ENCODE results near the gene PGBD2. TPM values are rescaled to one million over a fixed set of nuclear protein-coding genes. Genes with fewer than 3 reads are reported as not detected.

The PGBD2 gene
- total and polyA plus RNA-seq, 9 of the 15 experiments (the other 6 are each of a cell fraction or from before 2014, with no cell fraction given), result 11.9 to 21.8 (median 14.7) TPM

- TF ChIP-seq VEZF1 (CRISPR knock-in tag; IDR thresholded peaks at IDR 0.05) (peak; percentile 49), ZNF444 (CRISPR knock-in tag; IDR thresholded peaks at IDR 0.05) (no peak), GTF2E2 (tag; IDR thresholded peaks at IDR 0.05) (0 out of 2 replicates have a peak, but pooled peaks have one; percentile 21), REST (IDR thresholded peaks at IDR 0.05; ENCODE audit: borderline replicate concordance) (peak; percentile 36; the same call in 1 of the 2 replicates), REST (CRISPR knock-in tag; IDR thresholded peaks at IDR 0.05; ENCODE audit: low read depth) (no peak), LEF1 (IDR thresholded peaks at IDR 0.05) (no peak), DDX20 (tag; IDR thresholded peaks at IDR 0.05; ENCODE audit: low read depth) (no peak), ZNF75A (CRISPR knock-in tag; IDR thresholded peaks at IDR 0.05) (no peak), THRA (IDR thresholded peaks at IDR 0.05) (no peak), HNRNPL (IDR thresholded peaks at IDR 0.05; ENCODE audit: low read depth, low read length) (no peak), FOXP1 (CRISPR knock-in tag; IDR thresholded peaks at IDR 0.05) (no peak), RNF2 (IDR thresholded peaks at IDR 0.05) (0 out of 2 replicates have a peak, but pooled peaks have one; percentile 24), ZBED1 (IDR thresholded peaks at IDR 0.05) (no peak), GTF2A2 (tag; IDR thresholded peaks at IDR 0.05) (no peak), TCF7 (IDR thresholded peaks at IDR 0.05; ENCODE audit: borderline replicate concordance) (no peak), NR2C2 (CRISPR knock-in tag; IDR thresholded peaks at IDR 0.05) (0 out of 2 replicates have a peak, but pooled peaks have one; percentile 15), NR2C2 (tag; IDR thresholded peaks at IDR 0.05) (no peak), ZFX (CRISPR knock-in tag; IDR thresholded peaks at IDR 0.05) (no peak), SNRNP70 (optimal IDR thresholded peaks at IDR 0.05; ENCODE audit: low read depth, low read length) (no peak)
Observed at GRCh38 chr1:248924696-248925532, 18.9 kb downstream of the PGBD2 start (continued).
